OCI-M1 (cell line): Measurements from ENCODE around the gene NRG2.

Experiments used
- DNase-seq: peaks from one replicate; lab custom pipeline; 2025; lab: John Stamatoyannopoulos, UW

Gene NRG2

GRCh38 chr5:140007311-140007710 lies 35.8 kb downstream of the NRG2 start:
- no peak for DNase-seq

- DNase-seq, result no peak
These were observed 37.9 kb downstream of the NRG2 start for GRCh38 chr5:140005145-140005591.

GRCh38 chr5:140004174-140004573 lies 38.9 kb downstream of the NRG2 start:
- DNase-seq, result no peak

GRCh38 chr5:140003519-140003918 lies 39.6 kb downstream of the NRG2 start:
- DNase-seq, result no peak

GRCh38 chr5:140000332-140000731 lies 42.8 kb downstream of the NRG2 start:
- DNase-seq, result no peak

- no peak for DNase-seq
These were observed 44.3 kb downstream of the NRG2 start for GRCh38 chr5:139998837-139999236.

- DNase-seq, result no peak
These were observed 45.8 kb downstream of the NRG2 start for GRCh38 chr5:139997276-139997675.

GRCh38 chr5:139995929-139996328 lies 47.2 kb downstream of the NRG2 start:
- no peak for DNase-seq

GRCh38 chr5:139994234-139994633 lies 48.9 kb downstream of the NRG2 start:
- DNase-seq, result no peak

- DNase-seq, result peak; percentile 65
These were observed 57.4 kb downstream of the NRG2 start for GRCh38 chr5:139985733-139986132.

GRCh38 chr5:139985290-139985689 lies 57.8 kb downstream of the NRG2 start:
- DNase-seq, result no peak

GRCh38 chr5:139984816-139985215 lies 58.3 kb downstream of the NRG2 start:
- DNase-seq, result no peak

- DNase-seq, result no peak
These were observed 60.2 kb downstream of the NRG2 start for GRCh38 chr5:139982975-139983240.

- peak; percentile 35 for DNase-seq
These were observed 60.7 kb downstream of the NRG2 start for GRCh38 chr5:139982157-139982974.

GRCh38 chr5:139980765-139981164 lies 62.3 kb downstream of the NRG2 start:
- DNase-seq, result no peak

GRCh38 chr5:139979943-139980342 lies 63.2 kb downstream of the NRG2 start:
- no peak for DNase-seq

- no peak for DNase-seq
These were observed 63.6 kb downstream of the NRG2 start for GRCh38 chr5:139979518-139979917.

GRCh38 chr5:139976703-139977102 lies 66.4 kb downstream of the NRG2 start:
- DNase-seq, result no peak

GRCh38 chr5:139975942-139976341 lies 67.2 kb downstream of the NRG2 start:
- no peak for DNase-seq

GRCh38 chr5:139975306-139975705 lies 67.8 kb downstream of the NRG2 start:
- no peak for DNase-seq

GRCh38 chr5:139974661-139975060 lies 68.4 kb downstream of the NRG2 start:
- DNase-seq, result no peak

GRCh38 chr5:139971202-139971725 lies 71.8 kb downstream of the NRG2 start:
- DNase-seq, result no peak

GRCh38 chr5:139969318-139969717 lies 73.8 kb downstream of the NRG2 start:
- no peak for DNase-seq
